ENCODE results near the gene NF1.

DNA sequence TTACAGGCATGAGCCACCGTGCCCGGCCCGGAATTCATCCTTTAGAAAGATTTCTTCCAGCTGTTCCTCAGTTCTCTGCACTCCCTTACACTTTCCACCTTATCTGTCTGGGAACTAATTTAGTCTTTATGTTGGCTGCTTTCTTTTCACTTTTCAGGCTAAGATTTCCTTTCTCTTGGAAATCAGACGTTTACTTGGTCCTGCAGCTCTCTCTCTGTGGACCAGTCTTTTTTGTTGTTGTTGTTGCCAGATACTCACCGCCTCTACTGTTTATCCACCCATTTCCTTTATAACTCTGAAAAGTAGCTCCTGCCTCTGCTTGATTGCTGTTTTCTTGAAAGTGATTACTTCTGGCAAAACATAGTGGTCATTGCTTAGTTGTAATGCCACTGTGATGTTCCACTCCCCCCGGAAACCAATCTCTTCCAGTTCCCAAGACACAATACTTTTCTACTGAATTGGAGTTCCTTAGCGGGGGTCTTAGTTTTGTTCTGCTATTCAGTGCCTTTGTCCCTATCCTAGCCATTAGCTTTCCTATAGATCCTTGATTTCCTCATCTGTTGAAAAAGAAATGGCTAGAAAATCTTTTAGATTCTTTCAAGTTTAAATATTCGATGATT is 6.2 kb downstream of the NF1 start:
- TF ChIP-seq, protein P1, sequence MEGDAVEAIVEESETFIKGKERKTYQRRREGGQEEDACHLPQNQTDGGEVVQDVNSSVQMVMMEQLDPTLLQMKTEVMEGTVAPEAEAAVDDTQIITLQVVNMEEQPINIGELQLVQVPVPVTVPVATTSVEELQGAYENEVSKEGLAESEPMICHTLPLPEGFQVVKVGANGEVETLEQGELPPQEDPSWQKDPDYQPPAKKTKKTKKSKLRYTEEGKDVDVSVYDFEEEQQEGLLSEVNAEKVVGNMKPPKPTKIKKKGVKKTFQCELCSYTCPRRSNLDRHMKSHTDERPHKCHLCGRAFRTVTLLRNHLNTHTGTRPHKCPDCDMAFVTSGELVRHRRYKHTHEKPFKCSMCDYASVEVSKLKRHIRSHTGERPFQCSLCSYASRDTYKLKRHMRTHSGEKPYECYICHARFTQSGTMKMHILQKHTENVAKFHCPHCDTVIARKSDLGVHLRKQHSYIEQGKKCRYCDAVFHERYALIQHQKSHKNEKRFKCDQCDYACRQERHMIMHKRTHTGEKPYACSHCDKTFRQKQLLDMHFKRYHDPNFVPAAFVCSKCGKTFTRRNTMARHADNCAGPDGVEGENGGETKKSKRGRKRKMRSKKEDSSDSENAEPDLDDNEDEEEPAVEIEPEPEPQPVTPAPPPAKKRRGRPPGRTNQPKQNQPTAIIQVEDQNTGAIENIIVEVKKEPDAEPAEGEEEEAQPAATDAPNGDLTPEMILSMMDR (IDR thresholded peaks at IDR 0.05 in 8 of 11, conservative IDR thresholded peaks at IDR 0.05 in 3 of 11): no peak
- TF ChIP-seq POLR2A (IDR thresholded peaks at IDR 0.05): no peak
- no peak for TF ChIP-seq POLR2AphosphoS5 (IDR thresholded peaks at IDR 0.05)
